Trophoblast cell (in vitro differentiated cells and primary cell): ENCODE measurements around the gene SMARCB1.

Experiments
- DNase-seq, 2 donors: peaks; one replicate each; pipeline ENCODE4 v3.0.0-alpha.2; 2016
- H2AFZ ChIP-seq: 2 replicates; pipeline ENCODE4 v1.6.1; 2013; ENCODE audit warnings: low read length, moderate library complexity, mild to moderate bottlenecking; ENCODE audit not compliant: insufficient read depth, poor library complexity
- H2AK5ac ChIP-seq: 2 replicates; pipeline ENCODE4 v1.6.1; 2013; ENCODE audit warnings: mild to moderate bottlenecking, low read length
- H2BK120ac ChIP-seq: 2 replicates; pipeline ENCODE4 v1.6.1; 2013; ENCODE audit warnings: low read length, mild to moderate bottlenecking, moderate library complexity; ENCODE audit not compliant: insufficient read depth, poor library complexity
- H2BK12ac ChIP-seq: 2 replicates; pipeline ENCODE4 v1.6.1; 2013; ENCODE audit warnings: mild to moderate bottlenecking, low read length, moderate library complexity
- H2BK5ac ChIP-seq: 2 replicates; pipeline ENCODE4 v1.6.1; 2013; ENCODE audit warnings: low read length, low read depth, moderate library complexity, mild to moderate bottlenecking; ENCODE audit not compliant: poor library complexity
- H3K14ac ChIP-seq: 2 replicates; pipeline ENCODE4 v1.6.1; 2013; ENCODE audit warnings: mild to moderate bottlenecking, low read length
- H3K18ac ChIP-seq: 2 replicates; pipeline ENCODE4 v1.6.1; 2013; ENCODE audit warnings: mild to moderate bottlenecking, low read length
- H3K23ac ChIP-seq: 2 replicates; pipeline ENCODE4 v1.6.1; 2013; ENCODE audit warnings: low read length
- H3K27ac ChIP-seq: 2 replicates; pipeline ENCODE4 v1.5.1; 2013; ENCODE audit warnings: low read depth, mild to moderate bottlenecking, inconsistent platforms, low read length, moderate library complexity
- H3K27me3 ChIP-seq: 2 replicates; pipeline ENCODE4 v1.6.1; 2013; ENCODE audit warnings: inconsistent platforms, mild to moderate bottlenecking, low read length, moderate library complexity; ENCODE audit not compliant: insufficient read depth
- H3K36me3 ChIP-seq, 2 experiments: 1 replicate in 1 of 2; 2 replicates in 1 of 2; pipeline ENCODE4 v1.6.1; 2013; ENCODE audit warnings: low read length in 2 of 2, mild to moderate bottlenecking in 2 of 2, moderate library complexity in 1 of 2; ENCODE audit not compliant: insufficient read depth in 2 of 2, control insufficient read depth in 1 of 2
- H3K4ac ChIP-seq: 2 replicates; pipeline ENCODE4 v1.6.1; 2013; ENCODE audit warnings: low read depth, mild to moderate bottlenecking, low read length, moderate library complexity
- H3K4me1 ChIP-seq, 2 experiments: 1 replicate in 1 of 2; 2 replicates in 1 of 2; pipeline ENCODE4 v1.6.1; 2013; ENCODE audit warnings: low read length in 2 of 2, mild to moderate bottlenecking in 2 of 2, moderate library complexity in 1 of 2; ENCODE audit not compliant: insufficient read depth in 2 of 2, control insufficient read depth in 1 of 2
- H3K4me2 ChIP-seq: 2 replicates; pipeline ENCODE4 v1.6.1; 2013; ENCODE audit warnings: inconsistent platforms, mild to moderate bottlenecking, low read length, moderate library complexity
- H3K4me3 ChIP-seq: 2 replicates; pipeline ENCODE4 v1.5.1; 2013; ENCODE audit warnings: mild to moderate bottlenecking, low read depth, low read length, inconsistent platforms
- H3K79me1 ChIP-seq: one replicate; pipeline ENCODE4 v1.6.1; 2013; ENCODE audit warnings: low read length
- H3K79me2 ChIP-seq: 2 replicates; pipeline ENCODE4 v1.6.1; 2013; ENCODE audit warnings: low read length, mild to moderate bottlenecking; ENCODE audit not compliant: control insufficient read depth, insufficient read depth, poor library complexity
- H3K9ac ChIP-seq: 2 replicates; pipeline ENCODE4 v1.6.1; 2013; ENCODE audit warnings: mild to moderate bottlenecking, low read length
- H3K9me3 ChIP-seq: 2 replicates; pipeline ENCODE4 v1.6.1; 2013; ENCODE audit warnings: low read depth, mild to moderate bottlenecking, control low read depth, inconsistent platforms, low read length; ENCODE audit not compliant: insufficient read depth
- H4K12ac ChIP-seq: 2 replicates; pipeline ENCODE4 v1.6.1; 2013; ENCODE audit warnings: low read depth, mild to moderate bottlenecking, low read length, moderate library complexity
- H4K8ac ChIP-seq: 2 replicates; pipeline ENCODE4 v1.6.1; 2013; ENCODE audit warnings: low read depth, mild to moderate bottlenecking, low read length, moderate library complexity
- H4K91ac ChIP-seq: one replicate; pipeline ENCODE4 v1.6.1; 2013; ENCODE audit warnings: low read depth, mild to moderate bottlenecking, low read length, moderate library complexity
- WGBS: extraction: QIAGEN DNeasy Blood & Tissue Kit; methylation state at CpG from one replicate; pipeline ENCODE4 v1.1.7; 2013; ENCODE audit warnings: missing lambda C conversion rate; ENCODE audit not compliant: insufficient read length, insufficient coverage; ENCODE audit errors: extremely low coverage; 5-methylcytosine and 5-hydroxymethylcytosine counted together

Gene SMARCB1

DNA sequence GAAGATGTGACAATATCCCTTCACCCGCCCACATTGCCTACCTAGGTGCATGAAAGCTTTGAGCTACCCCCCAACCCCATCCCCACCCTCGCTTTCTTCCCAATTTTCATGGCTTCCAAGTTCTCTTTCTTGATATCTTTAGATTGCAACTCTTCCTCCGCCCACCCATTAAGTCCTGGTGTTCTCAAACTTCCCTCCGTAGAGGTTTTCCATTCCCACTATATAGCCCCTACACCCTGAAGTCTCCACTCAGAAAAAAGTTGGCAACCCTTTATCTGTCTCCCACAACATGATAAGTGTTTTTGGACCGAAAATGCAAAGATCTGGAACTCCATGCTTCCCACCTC, 36.4 kb upstream of the SMARCB1 start:
- Histone ChIP-seq H3K4me2 (peak overlapping the region; percentile 99), H3K79me1 (peaks cover 11% of the 10 kb centered on the region), H2AFZ (peak overlapping the region; percentile 92), H4K8ac (peak overlapping the region; percentile 97), H3K36me3 (no peaks in the 10 kb centered on the region), H3K14ac (peak overlapping the region; percentile 56), H3K27ac (peak overlapping the region; percentile 14), H3K9ac (peak overlapping the region; percentile 71), H3K9me3 (peaks cover 2% of the 10 kb centered on the region), H4K91ac (peak overlapping the region; percentile 72), H3K18ac (peak overlapping the region; percentile 95), H3K27me3 (no peaks in the 10 kb centered on the region), H2AK5ac (no peak overlapping the region), H3K4me3 (peak overlapping the region; percentile 97), H3K79me2 (peaks cover 6% of the 10 kb centered on the region), H2BK120ac (peak overlapping the region; percentile 74), H2BK5ac (peak overlapping the region; percentile 25), H3K23ac (no peak overlapping the region), H2BK12ac (no peak overlapping the region), H3K4ac (peak overlapping the region; percentile 34), H4K12ac (peak overlapping the region; percentile 27), H3K4me1 (peaks cover 9 to 13% of the 10 kb centered on the region in 2 experiments)
- no peak for DNase-seq
- WGBS, result no CpG with 5 or more reads among the region's 5 CpGs

DNA sequence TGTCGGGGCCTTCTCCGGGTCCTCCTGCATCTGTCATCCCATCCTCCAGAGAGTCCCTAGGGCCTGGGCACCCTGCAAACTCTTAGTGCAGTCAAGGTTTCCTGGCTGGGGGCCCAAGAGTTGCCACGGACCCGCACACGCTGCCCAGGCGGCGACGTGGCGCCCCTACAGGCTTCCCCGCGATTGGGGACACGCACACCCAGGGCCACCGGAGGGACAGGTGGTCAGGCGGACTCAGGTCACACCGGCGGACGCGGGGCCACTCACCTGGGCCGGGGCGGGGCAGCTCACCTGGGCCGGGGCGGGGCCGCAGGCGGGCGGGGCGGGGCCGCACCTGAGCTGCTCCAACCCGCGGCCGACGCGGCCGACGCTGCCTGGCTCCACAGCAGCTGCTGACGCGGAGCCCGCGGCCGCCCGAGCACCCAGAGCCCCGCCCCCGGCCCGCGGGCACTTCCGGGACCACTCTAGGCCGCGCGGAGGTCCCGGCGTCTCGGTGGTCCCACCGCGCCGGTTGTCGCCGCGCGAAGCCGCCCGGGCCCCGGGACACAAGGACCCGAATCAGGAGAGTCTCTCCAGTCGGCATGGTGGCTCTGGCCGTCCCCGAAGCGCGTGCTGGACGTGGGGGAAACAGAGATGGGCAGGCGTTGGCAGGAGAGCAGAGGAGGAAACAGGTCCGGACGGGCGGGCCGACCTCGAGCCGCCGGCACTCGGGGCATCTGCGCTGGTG, 35.9 kb upstream of the SMARCB1 start, which contains the start of gene ZNF70:
Gene ZNF70 (minus strand): TSS at position 399 of the 727 bp plus-strand sequence. CDS start 5,972 bp downstream, outside the sequence.
- Histone ChIP-seq H2BK120ac (peak within 1 kb of the TSS; percentile 81), H4K91ac (peak within 1 kb of the TSS; percentile 88), H2AK5ac (peak within 1 kb of the TSS; percentile 4), H3K79me1 (peaks cover 11% of the 10 kb centered on the region), H3K9ac (peak within 1 kb of the TSS; percentile 98), H2AFZ (peak within 1 kb of the TSS; percentile 95), H2BK5ac (peak within 1 kb of the TSS; percentile 81), H3K36me3 (no peaks in the 10 kb centered on the region), H3K27me3 (no peaks in the 10 kb centered on the region), H3K4ac (peak within 1 kb of the TSS; percentile 41), H3K23ac (no peak within 1 kb of the TSS), H3K27ac (peak within 1 kb of the TSS; percentile 87), H3K9me3 (peaks cover 2% of the 10 kb centered on the region), H4K12ac (peak within 1 kb of the TSS; percentile 99), H3K4me2 (peak within 1 kb of the TSS; percentile 99), H2BK12ac (peak within 1 kb of the TSS; percentile 6), H3K14ac (peak within 1 kb of the TSS; percentile 99), H3K79me2 (peaks cover 6% of the 10 kb centered on the region), H3K18ac (peak within 1 kb of the TSS; percentile 98), H4K8ac (peak within 1 kb of the TSS; percentile 97), H3K4me3 (peak within 1 kb of the TSS; percentile 97), H3K4me1 (peaks cover 3 to 8% of the 10 kb centered on the region in 2 experiments)
- DNase-seq, result peak; percentile 87 to 90
- WGBS, result no CpG with 5 or more reads among the region's 78 CpGs

DNA sequence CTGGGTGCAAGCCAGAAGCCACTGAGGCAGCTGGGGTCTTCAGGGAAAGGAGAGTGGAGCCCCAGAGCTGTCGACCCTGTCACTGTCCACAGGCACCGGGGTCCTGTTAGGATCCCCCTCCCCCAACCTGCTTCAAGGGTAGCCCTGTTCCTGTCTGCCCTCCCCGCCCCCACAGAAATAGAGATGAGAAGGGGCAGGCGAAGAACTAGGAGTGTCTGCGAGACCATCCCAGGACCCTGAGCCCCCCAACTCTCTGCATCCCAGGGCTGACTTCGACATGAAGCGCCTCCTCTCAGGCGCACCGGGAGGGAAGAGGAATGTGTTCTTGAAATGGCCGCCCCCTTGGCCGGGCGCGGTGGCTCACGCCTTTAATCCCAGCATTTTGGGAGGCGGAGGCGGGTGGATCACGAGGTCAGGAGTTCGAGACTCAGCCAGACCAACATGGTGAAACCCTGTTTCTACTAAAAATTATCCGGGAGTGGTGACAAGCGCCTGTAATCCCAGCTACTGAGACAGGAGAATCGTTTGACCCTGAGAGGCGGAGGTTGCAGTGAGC, 35.2 kb upstream of the SMARCB1 start:
- peak overlapping the region; percentile 6 for H2BK12ac ChIP-seq
- H3K4ac ChIP-seq, result peak overlapping the region; percentile 41
- H3K27me3 ChIP-seq, result no peaks in the 10 kb centered on the region
- peak overlapping the region; percentile 99 for H3K14ac ChIP-seq
- peaks cover 2% of the 10 kb centered on the region for H3K9me3 ChIP-seq
- H4K91ac ChIP-seq, result peak overlapping the region; percentile 88
- peak overlapping the region; percentile 4 for H2AK5ac ChIP-seq
- peaks cover 2 to 7% of the 10 kb centered on the region in 2 experiments for H3K4me1 ChIP-seq
- H3K27ac ChIP-seq, result peak overlapping the region; percentile 87
- H3K18ac ChIP-seq, result peak overlapping the region; percentile 98
- peak overlapping the region; percentile 99 for H4K12ac ChIP-seq
- H3K4me2 ChIP-seq, result peak overlapping the region; percentile 99
- peaks cover 6% of the 10 kb centered on the region for H3K79me2 ChIP-seq
- no peaks in the 10 kb centered on the region for H3K36me3 ChIP-seq
- peak overlapping the region; percentile 95 for H2AFZ ChIP-seq
- DNase-seq, result peak in 1 of 2 donors; percentile 35
- peaks cover 11% of the 10 kb centered on the region for H3K79me1 ChIP-seq
- peak overlapping the region; percentile 81 for H2BK120ac ChIP-seq
- peak overlapping the region; percentile 92 for H3K4me3 ChIP-seq
- no CpG with 5 or more reads among the region's 22 CpGs for WGBS
- peak overlapping the region; percentile 81 for H2BK5ac ChIP-seq
- no peak overlapping the region for H3K23ac ChIP-seq
- peak overlapping the region; percentile 97 for H4K8ac ChIP-seq
- H3K9ac ChIP-seq, result peak overlapping the region; percentile 98

DNA sequence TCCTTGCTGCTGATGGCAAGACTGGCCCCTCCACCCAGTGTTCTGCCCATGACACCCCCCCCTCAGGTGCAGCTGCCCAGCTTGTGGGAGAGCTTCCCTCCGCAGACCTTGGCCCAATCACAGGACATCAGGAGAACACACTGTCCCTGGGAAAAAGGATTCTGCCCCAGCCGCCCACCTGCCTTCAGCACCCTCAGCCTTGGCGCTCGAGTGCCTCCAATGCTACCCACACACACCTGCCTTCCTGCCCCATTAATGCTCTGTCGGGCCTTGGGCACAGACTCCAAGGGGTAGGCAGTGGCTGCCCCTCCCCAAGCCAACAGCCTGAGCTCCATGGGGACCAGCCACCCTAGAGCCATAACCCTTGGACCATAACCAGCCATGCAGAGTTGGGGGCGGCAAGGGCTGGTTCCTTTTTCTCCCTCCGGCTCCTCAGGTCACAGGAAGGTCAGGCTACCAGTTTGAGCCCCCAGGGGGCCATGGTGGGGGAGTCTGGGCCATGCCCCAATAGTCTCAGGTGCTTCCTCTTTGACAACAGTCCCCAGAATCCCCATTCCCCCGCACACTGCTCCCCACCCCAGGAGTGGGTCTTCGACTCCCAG, 34.6 kb upstream of the SMARCB1 start:
- no peak overlapping the region for H3K23ac ChIP-seq

More for the DNA sequence above, 34.6 kb upstream of the SMARCB1 start:
- Histone ChIP-seq H3K18ac (no peak overlapping the region), H3K14ac (no peak overlapping the region), H3K79me2 (peaks cover 6% of the 10 kb centered on the region), H4K8ac (no peak overlapping the region), H3K4me3 (peak overlapping the region; percentile 44), H4K91ac (no peak overlapping the region), H3K36me3 (no peaks in the 10 kb centered on the region), H3K27ac (no peak overlapping the region), H3K4me1 (peaks cover 2 to 7% of the 10 kb centered on the region in 2 experiments), H4K12ac (no peak overlapping the region), H3K27me3 (no peaks in the 10 kb centered on the region), H3K9me3 (peaks cover 3% of the 10 kb centered on the region), H3K79me1 (peaks cover 11% of the 10 kb centered on the region), H2BK120ac (no peak overlapping the region), H3K4me2 (no peak overlapping the region), H2BK12ac (no peak overlapping the region), H2AK5ac (no peak overlapping the region), H2AFZ (no peak overlapping the region), H3K4ac (no peak overlapping the region), H3K9ac (peak overlapping the region; percentile 42), H2BK5ac (no peak overlapping the region)
- WGBS, result no CpG with 5 or more reads among the region's 9 CpGs
- DNase-seq, result no peak
